GM12878 (cell line): ENCODE measurements around the gene CTSW. TPM values are rescaled to one million over a fixed set of nuclear protein-coding genes. Genes with fewer than 3 reads are reported as not detected.

Experiments used
- ATAC-seq: fragments of 200-7000 bp; cut with Tn5 transposase; 3 replicates; pipeline ENCODE4 v1.9.1; 2020; ENCODE audit warnings: mild to moderate bottlenecking, moderate library complexity
- BruUV-seq: library from RNA; stranded (reverse); fragments of 400-500 nt; replicated peaks from 2 replicates; lab custom pipeline; 2021; lab: Mats Ljungman, UMichigan
- CTCF ChIA-PET: fragments of 300-600 bp; sonication (Branson Sonifier 250); formaldehyde crosslinking; extraction: SDS; loops from one replicate; lab custom pipeline; 2021; ENCODE audit warnings: inconsistent platforms; lab: Yijun Ruan, JAX
- POLR2A ChIA-PET: fragments of 350-600 bp; formaldehyde crosslinking; extraction: SDS; loops from one replicate; lab custom pipeline; 2021; ENCODE audit warnings: inconsistent platforms; lab: Charles Lee
- RAD21 ChIA-PET: fragments of 300-600 bp; sonication (Branson Sonifier 250); formaldehyde crosslinking; loops from one replicate; lab custom pipeline; 2023; ENCODE audit warnings: antibody characterized with exemption; ENCODE audit not compliant: unreplicated experiment; lab: Charles Lee
- SMC1A ChIA-PET: fragments of 300-600 bp; sonication (Branson Sonifier 250); formaldehyde crosslinking; loops from one replicate; lab custom pipeline; 2023; ENCODE audit not compliant: unreplicated experiment, uncharacterized antibody; lab: Charles Lee
- DNase-seq: peaks from one replicate; pipeline ENCODE4 v3.0.0-alpha.2; 2011; ENCODE audit warnings: low read depth, low spot score
- FAIRE-seq: peaks from 3 replicates; lab custom pipeline; 2011; peaks lifted over from hg19 to GRCh38; lab: Jason Lieb, UNC
- H2AFZ ChIP-seq: 2 replicates; pipeline ENCODE4 v1.6.0; 2011; ENCODE audit warnings: low read depth, low read length, control low read depth; ENCODE audit not compliant: control insufficient read depth
- H3K27ac ChIP-seq: 2 replicates; pipeline ENCODE4 v1.5.1; 2011; ENCODE audit warnings: control low read depth; ENCODE audit not compliant: control insufficient read depth, insufficient read depth
- H3K27me3 ChIP-seq, 2 experiments: replicated peaks in 1 of 2; 2 replicates each; pipeline versions ENCODE4 v1.6.0 to v1.6.1; 2011; ENCODE audit warnings: low read length in 1 of 2; ENCODE audit not compliant: control insufficient read depth in 2 of 2, insufficient read depth in 2 of 2
- H3K36me3 ChIP-seq, 2 experiments: 2 replicates each; pipeline ENCODE4 v1.5.1; 2011; ENCODE audit warnings: low read length in 1 of 2; ENCODE audit not compliant: control insufficient read depth in 2 of 2, insufficient read depth in 2 of 2
- H3K4me1 ChIP-seq: 2 replicates; pipeline ENCODE4 v1.6.1; 2011; ENCODE audit warnings: mild to moderate bottlenecking, low read length, moderate library complexity, mixed read lengths; ENCODE audit not compliant: control insufficient read depth, insufficient read depth
- H3K4me2 ChIP-seq: 2 replicates; pipeline ENCODE4 v1.6.0; 2011; ENCODE audit warnings: control low read depth; ENCODE audit not compliant: control insufficient read depth, insufficient read depth
- H3K4me3 ChIP-seq: fragments of 200-600 bp; sonication (generic); 2 replicates; pipeline ENCODE4 v1.5.1; 2016
- H3K79me2 ChIP-seq: 2 replicates; pipeline ENCODE4 v1.6.0; 2011; ENCODE audit warnings: low read length; ENCODE audit not compliant: control insufficient read depth, insufficient read depth
- H3K9ac ChIP-seq: 2 replicates; pipeline ENCODE4 v1.8.0; 2011; ENCODE audit warnings: low read length, control low read depth, mixed read lengths; ENCODE audit not compliant: control insufficient read depth, insufficient read depth
- H3K9me3 ChIP-seq: replicated peaks from 3 replicates; pipeline ENCODE4 v1.5.1; 2011; ENCODE audit warnings: mild to moderate bottlenecking, low read length; ENCODE audit not compliant: control insufficient read depth, insufficient read depth
- H4K20me1 ChIP-seq: 2 replicates; pipeline ENCODE4 v1.6.0; 2011; ENCODE audit not compliant: control insufficient read depth, insufficient read depth
- BACH1 ChIP-seq: fragments of 450-650 bp; IDR thresholded peaks from 2 replicates; pipeline ENCODE4 v1.6.1; 2017; ENCODE audit warnings: mild to moderate bottlenecking, borderline replicate concordance
- BMI1 ChIP-seq: fragments of 450-650 bp; IDR thresholded peaks from 2 replicates; pipeline ENCODE4 v1.6.1; 2016; ENCODE audit warnings: mild to moderate bottlenecking, moderate library complexity, borderline replicate concordance
- CHD1 ChIP-seq: IDR thresholded peaks from 2 replicates; pipeline ENCODE4 v1.6.1; 2012; ENCODE audit warnings: low read depth, low read length, improper control_type of control experiment
- CHD2 ChIP-seq: IDR thresholded peaks from 2 replicates; pipeline ENCODE4 v1.6.1; 2011; ENCODE audit warnings: low read depth, low read length, improper control_type of control experiment, borderline replicate concordance
- DPF2 ChIP-seq: fragments of 450-650 bp; IDR thresholded peaks from 2 replicates; pipeline ENCODE4 v1.6.1; 2017; ENCODE audit warnings: mild to moderate bottlenecking
- ETV6 ChIP-seq, 2 experiments: fragments of 450-650 bp in 1 of 2; IDR thresholded peaks in 1 of 2; conservative IDR thresholded peaks in 1 of 2; 2 replicates each; pipeline ENCODE4 v1.6.1; 2014; ENCODE audit warnings: antibody characterized with exemption in 1 of 2, borderline replicate concordance in 1 of 2, low read depth in 1 of 2, mild to moderate bottlenecking in 1 of 2, moderate library complexity in 1 of 2
- HDGF ChIP-seq: fragments of 450-650 bp; IDR thresholded peaks from 2 replicates; pipeline ENCODE4 v1.6.1; 2016; ENCODE audit warnings: antibody characterized with exemption
- NFYA ChIP-seq: IDR thresholded peaks from 2 replicates; pipeline ENCODE4 v1.6.1; 2011; ENCODE audit warnings: low read depth, mild to moderate bottlenecking, low read length, improper control_type of control experiment, borderline replicate concordance
- NR2F1 ChIP-seq: fragments of 450-650 bp; conservative IDR thresholded peaks from 2 replicates; pipeline ENCODE4 v1.6.1; 2017; ENCODE audit warnings: mild to moderate bottlenecking
- PAX5 ChIP-seq: IDR thresholded peaks from 2 replicates; pipeline ENCODE4 v1.6.1; 2011; ENCODE audit warnings: low read depth, low read length, borderline replicate concordance
- PML ChIP-seq: IDR thresholded peaks from 2 replicates; pipeline ENCODE4 v1.6.1; 2012; ENCODE audit warnings: low read length, inconsistent platforms
- RCOR1 ChIP-seq: conservative IDR thresholded peaks from 2 replicates; pipeline ENCODE4 v1.6.1; 2012; ENCODE audit warnings: low read depth, low read length, improper control_type of control experiment
- SIN3A ChIP-seq: IDR thresholded peaks from 2 replicates; pipeline ENCODE4 v1.6.1; 2012; ENCODE audit warnings: low read depth, low read length, improper control_type of control experiment
- SIX5 ChIP-seq: IDR thresholded peaks from 2 replicates; pipeline ENCODE4 v1.6.1; 2011; ENCODE audit warnings: mild to moderate bottlenecking, low read depth, low read length, moderate library complexity; ENCODE audit not compliant: severe bottlenecking
- SRF ChIP-seq, 2 experiments: IDR thresholded peaks; 2 replicates each; pipeline ENCODE4 v1.6.1; 2011; ENCODE audit warnings: low read depth in 2 of 2, low read length in 2 of 2, mild to moderate bottlenecking in 1 of 2, moderate library complexity in 1 of 2
- TCF3 ChIP-seq: IDR thresholded peaks from 2 replicates; pipeline ENCODE4 v1.6.1; 2012; ENCODE audit warnings: low read depth, mild to moderate bottlenecking, low read length, borderline replicate concordance; ENCODE audit not compliant: insufficient read depth
- YBX1 ChIP-seq: fragments of 450-650 bp; IDR thresholded peaks from 2 replicates; pipeline ENCODE4 v1.6.1; 2016; ENCODE audit warnings: antibody characterized with exemption
- ZNF622 ChIP-seq: fragments of 450-650 bp; IDR thresholded peaks from 2 replicates; pipeline ENCODE4 v1.6.1; 2017; ENCODE audit warnings: mild to moderate bottlenecking, inconsistent platforms
- WGBS: methylation state at CpG from one replicate; pipeline ENCODE4 v1.1.6; 2016; ENCODE audit warnings: low lambda C conversion rate; ENCODE audit not compliant: insufficient replicate concordance, insufficient coverage; ENCODE audit errors: missing lambda C conversion rate; 5-methylcytosine and 5-hydroxymethylcytosine counted together
- in situ Hi-C: fragments of 300-500 bp; cut with MboI; formaldehyde crosslinking; loops from 9 replicates; pipeline ENCODE4 v1.14.3; 2018; ENCODE audit warnings: mixed read lengths
- intact Hi-C: fragments of 100-400 bp; cut with micrococcal nuclease; formaldehyde crosslinking; loops from one replicate; pipeline ENCODE4 v1.14.2; 2022; ENCODE audit not compliant: unreplicated experiment
- polyA plus RNA-seq, 11 experiments: library from polyadenylated mRNA; depleted of rRNA in 4 of 11; unstranded in 6 of 11; stranded (reverse) in 5 of 11; fragments of >200 nt; fragmentation: Nextera tagmentation in 4 of 11; fragmentation: Illumina TruSeq in 1 of 11; extraction: Ambion mirVana in 4 of 11; extraction: Trizol in 1 of 11; gene quantifications; 1 replicate in 1 of 11; 2 replicates in 10 of 11; pipeline versions ENCODE4 v1.2.1 to v1.2.3, GENCODE V29; 2011 to 2016; ENCODE audit warnings: inconsistent platforms in 2 of 11, missing spikeins in 2 of 11, low read depth in 1 of 11
- total RNA-seq, 4 experiments: library from RNA; depleted of rRNA in 3 of 4; stranded (reverse); fragments of >200 nt in 3 of 4; fragmentation: Illumina TruSeq in 1 of 4; extraction: Trizol in 1 of 4; gene quantifications; 2 replicates each; pipeline versions ENCODE4 v1.2.1 to v1.2.3, GENCODE V29; 2013 to 2021
- TF ChIP-seq, protein P1 (sequence below): IDR thresholded peaks from 2 replicates; pipeline ENCODE4 v1.6.1; 2012; ENCODE audit warnings: low read depth, low read length, improper control_type of control experiment
- TF ChIP-seq, protein P2 (sequence below): fragments of 450-650 bp; IDR thresholded peaks from 2 replicates; pipeline ENCODE4 v1.6.1; 2017; ENCODE audit warnings: mild to moderate bottlenecking, low read depth, inconsistent platforms; ENCODE audit not compliant: poor library complexity, severe bottlenecking

The CTSW gene
- total and polyA plus RNA-seq, 10 of the 15 experiments (the other 5 are each of a cell fraction or from before 2014, with no cell fraction given) = 0.53 to 12.0 (median 1.7) TPM

GRCh38 chr11:65887723-65888162 is 8.1 kb downstream of the CTSW start:
- TF ChIP-seq BACH1 (no peak), SRF (IDR thresholded peaks at IDR 0.05; ENCODE audit: low read depth in 2 of 2, low read length in 2 of 2) (no peak), PML (no peak), RCOR1 (no peak), CHD1 (no peak), HDGF (no peak), NR2F1 (no peak), PAX5 (no peak), NFYA (no peak), YBX1 (no peak), SIX5 (no peak), TCF3 (no peak), ZNF622 (no peak), ETV6 (conservative IDR thresholded peaks at IDR 0.05 in 1 of 2, IDR thresholded peaks at IDR 0.05 in 1 of 2; ENCODE audit: borderline replicate concordance in 1 of 2, low read depth in 1 of 2) (no peak), SIN3A (no peak), CHD2 (no peak), BMI1 (no peak), DPF2 (no peak)
- TF ChIP-seq, protein P1, sequence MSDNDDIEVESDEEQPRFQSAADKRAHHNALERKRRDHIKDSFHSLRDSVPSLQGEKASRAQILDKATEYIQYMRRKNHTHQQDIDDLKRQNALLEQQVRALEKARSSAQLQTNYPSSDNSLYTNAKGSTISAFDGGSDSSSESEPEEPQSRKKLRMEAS = no peak
- TF ChIP-seq, protein P2, sequence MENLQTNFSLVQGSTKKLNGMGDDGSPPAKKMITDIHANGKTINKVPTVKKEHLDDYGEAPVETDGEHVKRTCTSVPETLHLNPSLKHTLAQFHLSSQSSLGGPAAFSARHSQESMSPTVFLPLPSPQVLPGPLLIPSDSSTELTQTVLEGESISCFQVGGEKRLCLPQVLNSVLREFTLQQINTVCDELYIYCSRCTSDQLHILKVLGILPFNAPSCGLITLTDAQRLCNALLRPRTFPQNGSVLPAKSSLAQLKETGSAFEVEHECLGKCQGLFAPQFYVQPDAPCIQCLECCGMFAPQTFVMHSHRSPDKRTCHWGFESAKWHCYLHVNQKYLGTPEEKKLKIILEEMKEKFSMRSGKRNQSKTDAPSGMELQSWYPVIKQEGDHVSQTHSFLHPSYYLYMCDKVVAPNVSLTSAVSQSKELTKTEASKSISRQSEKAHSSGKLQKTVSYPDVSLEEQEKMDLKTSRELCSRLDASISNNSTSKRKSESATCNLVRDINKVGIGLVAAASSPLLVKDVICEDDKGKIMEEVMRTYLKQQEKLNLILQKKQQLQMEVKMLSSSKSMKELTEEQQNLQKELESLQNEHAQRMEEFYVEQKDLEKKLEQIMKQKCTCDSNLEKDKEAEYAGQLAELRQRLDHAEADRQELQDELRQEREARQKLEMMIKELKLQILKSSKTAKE = no peak
- TF ChIP-seq, all 136 proteins: peak for 0
- ChIA-PET POLR2A (interaction anchor here (0.5 to 7.4 kb wide), 30 partner anchors 9 to 1141 kb away, joined by 3 to 155 read pairs (median 5); partner anchors contain the start of genes BANF1, C11orf68, CFL1 and EIF1AD), CTCF (interaction anchor here (0.6 to 11.0 kb wide), 23 partner anchors 12 to 398 kb away, joined by 3 to 167 read pairs (median 7); partner anchors contain the start of genes CFL1, FOSL1, MUS81 and RNASEH2C), SMC1A (interaction anchor here (0.7 to 6.7 kb wide), 14 partner anchors 12 to 273 kb away, joined by 3 to 52 read pairs (median 6); partner anchors contain the start of genes CFL1, FOSL1, KAT5 and MUS81), RAD21 (interaction anchor here (0.7 to 8.0 kb wide), 18 partner anchors 11 to 248 kb away, joined by 3 to 76 read pairs (median 4); partner anchors contain the start of genes CFL1, MUS81, RNASEH2C and SART1)
- Histone ChIP-seq H3K27ac (peak overlapping the region; percentile 70), H2AFZ (peak overlapping the region; percentile 97), H3K27me3 (no peaks in the 10 kb centered on the region), H3K4me1 (peaks cover 26% of the 10 kb centered on the region), H4K20me1 (no peaks in the 10 kb centered on the region), H3K9me3 (no peaks in the 10 kb centered on the region), H3K9ac (peak overlapping the region; percentile 73), H3K36me3 (peaks cover 12 to 21% of the 10 kb centered on the region in 2 experiments), H3K4me3 (peak overlapping the region; percentile 90), H3K79me2 (peaks cover 43% of the 10 kb centered on the region), H3K4me2 (peak overlapping the region; percentile 88)
- ATAC-seq = no peak
- intact Hi-C loops (loop anchor here (1.0 to 2.0 kb wide), 3 partner anchors 29 to 102 kb away; partner anchors contain the start of genes CFL1 and SART1), in situ Hi-C loops (no loop called here)
- no peak for DNase-seq
- BruUV-seq = TSS peak; percentile 70
- no peak for FAIRE-seq
- WGBS = 1% methylated on average over 23 of the region's 23 CpGs
